H9 (cell line): ENCODE data around the gene TNFSF10. TPM values are rescaled to one million over a fixed set of nuclear protein-coding genes. Genes with fewer than 3 reads are reported as not detected.

Source experiments
- DNase-seq: peaks from one replicate; pipeline ENCODE4 v3.0.0-alpha.2; 2017
- H2AFZ ChIP-seq: one replicate; pipeline ENCODE4 v1.6.1; 2013; ENCODE audit warnings: mild to moderate bottlenecking, low read length, control low read depth, moderate library complexity
- H2AK5ac ChIP-seq: 2 replicates; pipeline ENCODE4 v1.6.1; 2013; ENCODE audit warnings: low read length, control low read depth, mixed read lengths; ENCODE audit not compliant: insufficient read length
- H2BK120ac ChIP-seq: one replicate; pipeline ENCODE4 v1.6.1; 2013; ENCODE audit warnings: low read depth, mild to moderate bottlenecking, low read length, control low read depth, inconsistent platforms; ENCODE audit not compliant: poor library complexity, severe bottlenecking
- H2BK12ac ChIP-seq: 2 replicates; pipeline ENCODE4 v1.6.1; 2013; ENCODE audit warnings: low read length, control low read depth, mixed read lengths, low read depth; ENCODE audit not compliant: insufficient read length
- H2BK15ac ChIP-seq: 2 replicates; pipeline ENCODE4 v1.6.1; 2013; ENCODE audit warnings: low read depth, low read length, control low read depth
- H2BK20ac ChIP-seq: one replicate; pipeline ENCODE4 v1.6.1; 2013; ENCODE audit warnings: low read depth, mild to moderate bottlenecking, low read length, control low read depth, inconsistent platforms; ENCODE audit not compliant: poor library complexity, severe bottlenecking
- H2BK5ac ChIP-seq: 2 replicates; pipeline ENCODE4 v1.6.1; 2013; ENCODE audit warnings: low read length, control low read depth, mixed read lengths; ENCODE audit not compliant: insufficient read length
- H3K14ac ChIP-seq: 2 replicates; pipeline ENCODE4 v1.6.1; 2013; ENCODE audit warnings: low read length, control low read depth; ENCODE audit not compliant: insufficient read depth
- H3K18ac ChIP-seq: 2 replicates; pipeline ENCODE4 v1.6.1; 2013; ENCODE audit warnings: low read depth, mild to moderate bottlenecking, mixed read lengths, low read length, control low read depth; ENCODE audit not compliant: insufficient read length
- H3K23ac ChIP-seq: 2 replicates; pipeline ENCODE4 v1.6.1; 2013; ENCODE audit warnings: low read length, control low read depth, mixed read lengths, low read depth; ENCODE audit not compliant: insufficient read length
- H3K23me2 ChIP-seq: 2 replicates; pipeline ENCODE4 v1.6.1; 2013; ENCODE audit warnings: low read depth, mild to moderate bottlenecking, mixed read lengths, low read length, control low read depth; ENCODE audit not compliant: insufficient read length, poor library complexity, severe bottlenecking
- H3K27ac ChIP-seq: 2 replicates; pipeline ENCODE4 v1.5.1; 2013; ENCODE audit warnings: low read length, control low read depth, mixed read lengths, low read depth; ENCODE audit not compliant: insufficient read length
- H3K27me3 ChIP-seq: 2 replicates; pipeline ENCODE4 v1.6.1; 2013; ENCODE audit warnings: low read length, control low read depth, inconsistent platforms; ENCODE audit not compliant: insufficient read depth
- H3K4ac ChIP-seq: 2 replicates; pipeline ENCODE4 v1.6.1; 2013; ENCODE audit warnings: low read depth, mild to moderate bottlenecking, control low read depth, inconsistent platforms, low read length, moderate library complexity
- H3K4me1 ChIP-seq: 2 replicates; pipeline ENCODE4 v1.6.1; 2013; ENCODE audit warnings: low read length, control low read depth, inconsistent platforms; ENCODE audit not compliant: insufficient read depth
- H3K4me2 ChIP-seq: 2 replicates; pipeline ENCODE4 v1.6.1; 2013; ENCODE audit warnings: low read length, control low read depth, mixed read lengths; ENCODE audit not compliant: insufficient read length, insufficient read depth
- H3K56ac ChIP-seq: 2 replicates; pipeline ENCODE4 v1.6.1; 2013; ENCODE audit warnings: low read depth, mild to moderate bottlenecking, mixed read lengths, low read length, control low read depth; ENCODE audit not compliant: insufficient read length
- H3K79me1 ChIP-seq: 2 replicates; pipeline ENCODE4 v1.6.1; 2013; ENCODE audit warnings: low read depth, mild to moderate bottlenecking, moderate library complexity, low read length, control low read depth, inconsistent platforms; ENCODE audit not compliant: insufficient read depth, poor library complexity, severe bottlenecking
- H3K79me2 ChIP-seq: 2 replicates; pipeline ENCODE4 v1.6.1; 2013; ENCODE audit warnings: low read length, control low read depth, inconsistent platforms; ENCODE audit not compliant: insufficient read depth
- H3K9ac ChIP-seq: 2 replicates; pipeline ENCODE4 v1.6.1; 2013; ENCODE audit warnings: low read length, control low read depth, mixed read lengths; ENCODE audit not compliant: insufficient read length; ENCODE audit errors: extremely low read depth
- H3K9me3 ChIP-seq: one replicate; pipeline ENCODE4 v1.6.1; 2013; ENCODE audit warnings: low read depth, low read length, inconsistent platforms; ENCODE audit not compliant: control insufficient read depth
- H3T11ph ChIP-seq: one replicate; pipeline ENCODE4 v1.6.1; 2013; ENCODE audit warnings: mild to moderate bottlenecking, low read length, control low read depth, inconsistent platforms
- H4K20me1 ChIP-seq: one replicate; pipeline ENCODE4 v1.6.1; 2013; ENCODE audit not compliant: control insufficient read depth, insufficient read length, insufficient read depth
- H4K5ac ChIP-seq: 2 replicates; pipeline ENCODE4 v1.6.1; 2013; ENCODE audit warnings: low read depth, mild to moderate bottlenecking, mixed read lengths, low read length, control low read depth; ENCODE audit not compliant: insufficient read length
- H4K8ac ChIP-seq: replicated peaks from 2 replicates; pipeline ENCODE4 v1.6.1; 2013; ENCODE audit warnings: low read length, control low read depth, mixed read lengths, low read depth; ENCODE audit not compliant: insufficient read length
- H4K91ac ChIP-seq: 2 replicates; pipeline ENCODE4 v1.6.1; 2013; ENCODE audit warnings: low read depth, mild to moderate bottlenecking, moderate library complexity, mixed read lengths, low read length, control low read depth; ENCODE audit not compliant: insufficient read length
- H3K27ac Mint-ChIP-seq, 3 experiments: 2 replicates in 2 of 3; 3 replicates in 1 of 3; pipeline ENCODE4 v1.8.0; 2020 to 2021; ENCODE audit warnings: mixed read lengths in 3 of 3, mild to moderate bottlenecking in 1 of 3, moderate library complexity in 1 of 3
- H3K27me3 Mint-ChIP-seq: 2 replicates; pipeline ENCODE4 v1.8.0; 2021; ENCODE audit warnings: low read depth, mild to moderate bottlenecking, moderate library complexity, mixed read lengths
- H3K36me3 Mint-ChIP-seq, 3 experiments: 2 replicates in 2 of 3; 3 replicates in 1 of 3; pipeline ENCODE4 v1.8.0; 2020 to 2021; ENCODE audit warnings: low read depth in 3 of 3, mixed read lengths in 3 of 3; ENCODE audit not compliant: insufficient read depth in 1 of 3
- H3K4me1 Mint-ChIP-seq, 2 experiments: 2 replicates each; pipeline ENCODE4 v1.8.0; 2020; ENCODE audit warnings: mixed read lengths in 2 of 2
- H3K4me3 Mint-ChIP-seq, 2 experiments: 2 replicates in 1 of 2; 3 replicates in 1 of 2; pipeline ENCODE4 v1.8.0; 2020 to 2021; ENCODE audit warnings: mild to moderate bottlenecking in 2 of 2, mixed read lengths in 2 of 2, moderate library complexity in 1 of 2
- H3K9me3 Mint-ChIP-seq, 2 experiments: 2 replicates in 1 of 2; 3 replicates in 1 of 2; pipeline ENCODE4 v1.8.0; 2020; ENCODE audit warnings: mild to moderate bottlenecking in 2 of 2, mixed read lengths in 2 of 2, moderate library complexity in 1 of 2
- WGBS: extraction: QIAGEN DNeasy Blood & Tissue Kit; methylation state at CpG from one replicate; pipeline ENCODE4 v1.1.7; 2013; ENCODE audit warnings: missing lambda C conversion rate, low lambda C conversion rate, mixed read lengths; ENCODE audit not compliant: insufficient read length; ENCODE audit errors: extremely low coverage; 5-methylcytosine and 5-hydroxymethylcytosine counted together
- total RNA-seq: library from RNA; stranded (reverse); gene quantifications from 2 replicates; pipeline ENCODE4 v1.2.1, GENCODE V29; 2021
- TF ChIP-seq, protein P1 (sequence below): fragments of 200-600 bp; sonication (generic); conservative IDR thresholded peaks from 3 replicates; pipeline ENCODE4 v1.8.0; 2021; ENCODE audit warnings: antibody characterized with exemption, mild to moderate bottlenecking

TNFSF10 gene
- total RNA-seq, 1 experiment from 2014 or later: not detected

DNA sequence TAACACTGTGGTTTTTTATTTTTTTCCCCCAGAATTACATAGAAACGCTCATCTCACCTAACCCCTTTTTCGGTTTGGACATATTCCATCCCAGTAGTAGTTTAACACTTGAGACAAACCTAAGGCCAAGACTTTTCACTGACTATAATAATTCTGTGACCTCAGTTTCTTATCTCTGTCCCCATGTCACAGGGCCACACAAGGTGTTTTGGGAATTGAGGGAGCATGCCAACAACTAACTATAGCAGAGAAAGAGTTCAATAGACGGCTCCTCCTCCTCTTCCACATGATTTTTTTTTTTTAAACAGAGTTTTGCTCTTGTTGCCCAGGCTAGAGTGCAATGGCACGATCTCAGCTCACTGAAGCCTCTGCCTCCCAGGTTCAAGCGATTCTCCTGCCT lies 47.5 kb downstream of the TNFSF10 start:
- no peak overlapping the region for H2AK5ac ChIP-seq
- no peak overlapping the region for H3K23ac ChIP-seq
- no peak overlapping the region for H3K4ac ChIP-seq
- no peaks in the 10 kb centered on the region for H3K23me2 ChIP-seq
- no peaks in the 10 kb centered on the region for H3K79me2 ChIP-seq
- Mint-ChIP-seq H3K9me3 (peaks cover 7 to 9% of the 10 kb centered on the region in 2 experiments; a peak in 3 of 5 replicates), H3K4me1 (peaks cover 10 to 13% of the 10 kb centered on the region in 2 experiments), H3K36me3 (peaks cover 0 to 6% (median 2%) of the 10 kb centered on the region in 3 experiments; a peak in 1 of 7 replicates), H3K27me3 (no peaks in the 10 kb centered on the region; the same call in 1 of the 2 replicates), H3K27ac (no peak overlapping the region), H3K4me3 (no peak overlapping the region)
- no peak overlapping the region for H3K14ac ChIP-seq
- no peak overlapping the region for H2BK120ac ChIP-seq
- H2BK12ac ChIP-seq: no peak overlapping the region
- H3K79me1 ChIP-seq: no peaks in the 10 kb centered on the region
- no peak overlapping the region for H3K27ac ChIP-seq
- H2BK20ac ChIP-seq: no peak overlapping the region
- no CpG with 5 or more reads among the region's 5 CpGs for WGBS
- H3K4me2 ChIP-seq: no peak overlapping the region
- H2AFZ ChIP-seq: no peak overlapping the region
- H2BK15ac ChIP-seq: no peak overlapping the region
- DNase-seq: no peak
- H3K56ac ChIP-seq: no peak overlapping the region
- H3T11ph ChIP-seq: no peak overlapping the region
- no peak overlapping the region for H4K91ac ChIP-seq
- H4K8ac ChIP-seq: no peak overlapping the region
- H3K18ac ChIP-seq: no peak overlapping the region
- no peaks in the 10 kb centered on the region for H3K27me3 ChIP-seq
- TF ChIP-seq, protein P1, sequence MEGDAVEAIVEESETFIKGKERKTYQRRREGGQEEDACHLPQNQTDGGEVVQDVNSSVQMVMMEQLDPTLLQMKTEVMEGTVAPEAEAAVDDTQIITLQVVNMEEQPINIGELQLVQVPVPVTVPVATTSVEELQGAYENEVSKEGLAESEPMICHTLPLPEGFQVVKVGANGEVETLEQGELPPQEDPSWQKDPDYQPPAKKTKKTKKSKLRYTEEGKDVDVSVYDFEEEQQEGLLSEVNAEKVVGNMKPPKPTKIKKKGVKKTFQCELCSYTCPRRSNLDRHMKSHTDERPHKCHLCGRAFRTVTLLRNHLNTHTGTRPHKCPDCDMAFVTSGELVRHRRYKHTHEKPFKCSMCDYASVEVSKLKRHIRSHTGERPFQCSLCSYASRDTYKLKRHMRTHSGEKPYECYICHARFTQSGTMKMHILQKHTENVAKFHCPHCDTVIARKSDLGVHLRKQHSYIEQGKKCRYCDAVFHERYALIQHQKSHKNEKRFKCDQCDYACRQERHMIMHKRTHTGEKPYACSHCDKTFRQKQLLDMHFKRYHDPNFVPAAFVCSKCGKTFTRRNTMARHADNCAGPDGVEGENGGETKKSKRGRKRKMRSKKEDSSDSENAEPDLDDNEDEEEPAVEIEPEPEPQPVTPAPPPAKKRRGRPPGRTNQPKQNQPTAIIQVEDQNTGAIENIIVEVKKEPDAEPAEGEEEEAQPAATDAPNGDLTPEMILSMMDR: no peak
- no peak overlapping the region for H3K9ac ChIP-seq
- H3K4me1 ChIP-seq: no peaks in the 10 kb centered on the region
- H2BK5ac ChIP-seq: no peak overlapping the region
- no peaks in the 10 kb centered on the region for H4K20me1 ChIP-seq
- no peak overlapping the region for H4K5ac ChIP-seq
- H3K9me3 ChIP-seq: no peaks in the 10 kb centered on the region
